Esophagus squamous epithelium (tissue), 5 donors: ENCODE data around the gene ZNF432. TPM values are rescaled to one million over a fixed set of nuclear protein-coding genes. Genes with fewer than 3 reads are reported as not detected.
A peak's percentile ranks its signal among the peaks of the same experiment; 100 is the strongest.

Experiments
- DNase-seq: peaks from one replicate; lab custom pipeline; 2025; lab: John Stamatoyannopoulos, UW
- H3K27ac ChIP-seq, 4 donors: fragments of 200-600 bp; sonication (generic); one replicate each; pipeline ENCODE4 v1.5.1; 2016 to 2019; ENCODE audit warnings: mild to moderate bottlenecking in 1 of 4
- H3K27me3 ChIP-seq, 4 donors: fragments of 200-600 bp; sonication (generic); 1 replicate in 3 of 4; 2 replicates in 1 of 4; pipeline versions ENCODE4 v1.5.1 to v1.6.0; 2017 to 2021; ENCODE audit warnings: antibody characterized with exemption in 1 of 4
- H3K36me3 ChIP-seq, 3 donors: fragments of 200-600 bp; sonication (generic); one replicate each; pipeline ENCODE4 v1.5.1; 2016 to 2019
- H3K4me1 ChIP-seq, 3 donors: fragments of 200-600 bp; sonication (generic); one replicate each; pipeline ENCODE4 v1.5.1; 2017 to 2019
- H3K4me3 ChIP-seq, 4 donors: fragments of 200-600 bp; sonication (generic); 1 replicate in 3 of 4; 2 replicates in 1 of 4; pipeline ENCODE4 v1.5.1; 2016 to 2019; ENCODE audit warnings: mild to moderate bottlenecking in 2 of 4, moderate library complexity in 1 of 4
- H3K9me3 ChIP-seq, 3 donors: fragments of 200-600 bp; sonication (generic); one replicate each; pipeline ENCODE4 v1.5.1; 2016 to 2019
- CTCF ChIP-seq, 6 experiments: fragments of 450-650 bp in 4 of 6; fragments of 200-600 bp in 2 of 6; sonication (generic) in 2 of 6; IDR thresholded peaks; one replicate each; pipeline ENCODE4 v1.5.1; 2016 to 2019; ENCODE audit warnings: antibody characterized with exemption in 6 of 6, mild to moderate bottlenecking in 4 of 6, moderate library complexity in 4 of 6
- POLR2A ChIP-seq, 4 donors: fragments of 450-650 bp; IDR thresholded peaks; one replicate each; pipeline ENCODE4 v1.6.1; 2017; ENCODE audit warnings: antibody characterized with exemption in 4 of 4, mild to moderate bottlenecking in 4 of 4, moderate library complexity in 3 of 4
- WGBS, 2 donors: methylation state at CpG; one replicate each; pipeline ENCODE4 v1.1.5; 2018; 5-methylcytosine and 5-hydroxymethylcytosine counted together
- intact Hi-C: fragments of 100-400 bp; cut with DNase I; formaldehyde crosslinking; loops from one replicate; pipeline ENCODE4 v1.15.0; 2022
- total RNA-seq, 4 donors: library from RNA; depleted of rRNA; stranded (reverse); fragments of >200 nt; gene quantifications; one replicate each; pipeline ENCODE4 v1.1.0, GENCODE V29; 2016
- donor health status: DM: yes; HTN: yes; CAD: no.

Gene ZNF432
- total RNA-seq, 4 donors from 2014 or later, result 4.3 to 13.7 (median 7.6) TPM

- H3K27ac ChIP-seq, result no peak overlapping the region
- peaks cover 21 to 94% (median 89%) of the 10 kb centered on the region in 3 donors for H3K9me3 ChIP-seq
- no peaks in the 10 kb centered on the region for H3K4me1 ChIP-seq
- intact Hi-C loops, result no loop called here
- 96 to 100% methylated on average over 2 of the region's 2 CpGs for WGBS, 2 donors
- DNase-seq, result no peak
- TF ChIP-seq POLR2A (IDR thresholded peaks at IDR 0.05), result no peak
- peak overlapping the region in 1 of 4 donors; percentile 1 for H3K4me3 ChIP-seq
- H3K27me3 ChIP-seq, result no peaks in the 10 kb centered on the region
- H3K36me3 ChIP-seq, result peaks cover 18 to 69% (median 28%) of the 10 kb centered on the region in 3 donors
Observed at GRCh38 chr19:51994048-51994644, 54.5 kb downstream of the ZNF432 start.

GRCh38 chr19:51993422-51993821 is 55.2 kb downstream of the ZNF432 start:
- 91 to 97% methylated on average over 10 of the region's 10 CpGs for WGBS, 2 donors
- intact Hi-C loops, result no loop called here
- peak overlapping the region in 1 of 4 donors; percentile 15 for H3K4me3 ChIP-seq
- peaks cover 21 to 94% (median 88%) of the 10 kb centered on the region in 3 donors for H3K9me3 ChIP-seq
- H3K27ac ChIP-seq, result no peak overlapping the region
- no peak for DNase-seq
- no peaks in the 10 kb centered on the region for H3K4me1 ChIP-seq
- TF ChIP-seq POLR2A (IDR thresholded peaks at IDR 0.05) (no peak), CTCF (IDR thresholded peaks at IDR 0.05) (no peak)
- no peaks in the 10 kb centered on the region for H3K27me3 ChIP-seq
- peaks cover 12 to 62% (median 21%) of the 10 kb centered on the region in 3 donors for H3K36me3 ChIP-seq

DNA sequence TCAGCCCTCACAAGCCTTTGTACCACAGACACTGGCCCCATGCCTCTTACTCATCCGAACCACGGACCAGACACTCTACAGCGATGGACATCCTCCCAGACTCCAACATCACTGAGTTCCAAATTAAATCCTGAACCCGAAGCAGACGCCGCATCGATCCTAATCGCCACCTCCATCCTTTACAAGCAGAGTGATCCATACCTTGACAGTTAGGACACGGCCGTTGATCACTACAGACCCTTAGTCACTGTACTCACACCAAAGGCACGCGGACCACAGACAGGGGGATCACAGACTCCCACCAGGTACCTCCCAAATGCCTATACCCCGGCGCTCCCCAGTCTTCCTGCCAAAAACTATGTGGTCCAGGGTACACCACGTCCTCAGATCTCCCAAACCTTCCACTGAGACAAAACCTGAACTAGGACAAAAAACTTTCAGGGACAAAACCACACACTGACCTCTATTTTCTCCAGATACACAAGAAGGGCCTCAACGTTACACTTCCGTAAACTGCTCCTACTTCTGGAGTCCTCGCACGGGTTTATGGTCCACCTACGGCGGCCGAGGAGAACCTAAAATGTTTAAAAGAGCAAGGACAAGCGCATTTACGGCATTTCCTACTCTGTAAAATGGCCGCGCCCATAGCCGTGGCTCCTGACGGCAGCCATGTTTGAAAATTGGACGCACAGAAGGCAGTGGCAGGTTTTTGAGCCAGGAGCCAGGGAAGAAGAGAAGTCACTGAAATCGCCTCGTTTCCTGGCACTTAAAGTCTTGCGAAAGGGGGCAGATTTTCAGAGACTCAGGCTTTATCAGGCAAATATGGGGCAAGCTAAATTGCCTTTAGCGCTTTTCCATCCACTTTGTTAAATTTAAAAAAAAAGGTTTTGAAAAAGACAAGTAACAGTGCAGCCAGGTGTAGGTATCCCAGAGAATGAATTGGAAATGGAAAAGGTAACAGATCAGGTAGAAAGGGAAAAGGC is 62.0 kb downstream of the ZNF432 start, which contains the start of gene ZNF350:
TSS of gene ZNF350 (minus strand) at position 532 of the 983 bp plus-strand sequence. CDS start 12,480 bp downstream, outside the sequence.
- intact Hi-C loops, result loop anchor here (10.0 kb wide), 1 partner anchor 62 kb away; the partner anchor contains the start of gene ZNF613
- Histone ChIP-seq H3K36me3 (peaks cover 0 to 36% (median 0%) of the 10 kb centered on the region in 3 donors), H3K4me3 (peak within 1 kb of the TSS; percentile 71 to 94 (median 80)), H3K27me3 (no peaks in the 10 kb centered on the region), H3K4me1 (peaks cover 6 to 21% (median 11%) of the 10 kb centered on the region in 3 donors), H3K27ac (peak within 1 kb of the TSS; percentile 81 to 88 (median 84)), H3K9me3 (peaks cover 4 to 73% (median 33%) of the 10 kb centered on the region in 3 donors)
- peak; percentile 72 for DNase-seq
- TF ChIP-seq CTCF (IDR thresholded peaks at IDR 0.05) (peak in 1 of 6 experiments; percentile 18), POLR2A (IDR thresholded peaks at IDR 0.05) (peak in 1 of 4 donors; percentile 26)
- 2 to 3% methylated on average over 31 to 32 of the region's 33 CpGs for WGBS, 2 donors

DNA sequence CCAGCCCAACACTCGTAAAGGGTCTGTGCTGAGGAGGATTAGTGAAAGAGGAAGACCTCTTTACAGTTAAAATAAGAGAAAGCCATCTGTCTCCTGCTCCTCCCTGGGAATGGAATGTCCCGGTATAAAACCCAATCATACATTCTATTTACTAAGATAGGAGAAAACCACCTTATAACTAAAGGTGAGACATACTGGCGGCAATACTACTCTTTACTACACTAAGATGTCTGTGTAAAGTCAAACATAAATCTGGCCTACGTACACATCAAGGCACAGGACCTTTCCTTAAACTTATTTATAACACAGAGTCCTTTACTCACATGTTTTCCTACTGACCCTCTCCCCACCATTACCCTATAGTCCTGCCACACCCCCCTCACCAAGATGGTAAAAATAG is 65.3 kb downstream of the ZNF432 start:
- intact Hi-C loops, result loop anchor here (10.0 kb wide), 1 partner anchor 59 kb away; the partner anchor contains the start of gene ZNF613
- 90 to 95% methylated on average over 4 of the region's 4 CpGs for WGBS, 2 donors
- Histone ChIP-seq H3K36me3 (peaks cover 0 to 62% (median 4%) of the 10 kb centered on the region in 3 donors), H3K4me1 (peaks cover 6 to 21% (median 11%) of the 10 kb centered on the region in 3 donors), H3K27me3 (no peaks in the 10 kb centered on the region), H3K27ac (no peak overlapping the region), H3K4me3 (no peak overlapping the region), H3K9me3 (peaks cover 0 to 77% (median 37%) of the 10 kb centered on the region in 3 donors)
- TF ChIP-seq POLR2A (IDR thresholded peaks at IDR 0.05) (no peak), CTCF (IDR thresholded peaks at IDR 0.05) (no peak)
- no peak for DNase-seq

Other genes starting within 250 kb of the ZNF432 start
- 10 to 100 TPM in 1 of 4 donors, 1 to 10 TPM in 3; 2.3 to 13.9 (median 3.3) TPM for gene ZNF577, start 160.9 kb downstream of the ZNF432 start, total RNA-seq
- gene ZNF649, start 143.8 kb downstream of the ZNF432 start, total RNA-seq, result 10 to 100 TPM in 1 of 4 donors, 1 to 10 TPM in 3; 5.8 to 13.0 (median 7.1) TPM
- gene ZNF613, start 121.4 kb downstream of the ZNF432 start, total RNA-seq, result 10 to 100 TPM in 1 of 4 donors, 1 to 10 TPM in 3; 2.9 to 12.0 (median 7.6) TPM
- 10 to 100 TPM in 1 of 4 donors, 1 to 10 TPM in 3; 2.9 to 12.6 (median 6.6) TPM for gene ZNF350, start 62.0 kb downstream of the ZNF432 start, total RNA-seq
- gene ZNF615, start 40.6 kb downstream of the ZNF432 start, total RNA-seq, result 10 to 100 TPM in 1 of 4 donors, 1 to 10 TPM in 3; 2.8 to 13.9 (median 5.9) TPM
- 1 to 10 TPM; 2.2 to 8.2 (median 4.0) TPM for gene ZNF614, start 20.5 kb downstream of the ZNF432 start, total RNA-seq
- gene ZNF841, start 46.9 kb upstream of the ZNF432 start, total RNA-seq, result 10 to 100 TPM in 3 of 4 donors, 1 to 10 TPM in 1; 9.0 to 19.5 (median 17.1) TPM
- gene ZNF616, start 91.1 kb upstream of the ZNF432 start, total RNA-seq, result 1 to 10 TPM; 2.4 to 5.1 (median 3.7) TPM
- gene ZNF836, start 122.8 kb upstream of the ZNF432 start, total RNA-seq, result 1 to 10 TPM; 5.0 to 9.5 (median 7.5) TPM
- gene PPP2R1A, start 141.2 kb upstream of the ZNF432 start, total RNA-seq, result 100 to 1,000 TPM; 126 to 225 (median 152) TPM
- 1 to 10 TPM; 2.5 to 8.4 (median 3.9) TPM for gene ZNF766, start 220.7 kb upstream of the ZNF432 start, total RNA-seq
- gene ZNF480, start 248.3 kb upstream of the ZNF432 start, total RNA-seq, result 1 to 10 TPM; 4.8 to 9.2 (median 6.8) TPM